Muscle layer of colon (tissue), 2 donors: ENCODE measurements around the gene SLCO1A2.
"Not testable (repeated sequence)": the region's sequence is repeated elsewhere in the genome, so short reads cannot be mapped to it uniquely, and the experiment has no call there.

Source experiments
- H3K27ac ChIP-seq: one replicate; pipeline ENCODE4 v1.7.0; 2013; ENCODE audit warnings: low read depth, mild to moderate bottlenecking, low read length, moderate library complexity
- H3K27me3 ChIP-seq, 2 donors: one replicate each; pipeline ENCODE4 v1.7.0; 2013; ENCODE audit warnings: low read length in 2 of 2, mild to moderate bottlenecking in 2 of 2; ENCODE audit not compliant: insufficient read depth in 2 of 2, control insufficient read depth in 1 of 2
- H3K36me3 ChIP-seq: one replicate; pipeline ENCODE4 v1.7.0; 2013; ENCODE audit warnings: mild to moderate bottlenecking, low read length; ENCODE audit not compliant: insufficient read depth
- H3K4me1 ChIP-seq: one replicate; pipeline ENCODE4 v1.7.0; 2013; ENCODE audit warnings: mild to moderate bottlenecking, low read length; ENCODE audit not compliant: insufficient read depth
- H3K4me3 ChIP-seq, 2 donors: one replicate each; pipeline ENCODE4 v1.7.0; 2013; ENCODE audit warnings: low read length in 2 of 2, low read depth in 1 of 2, mild to moderate bottlenecking in 1 of 2, moderate library complexity in 1 of 2
- H3K9ac ChIP-seq: one replicate; pipeline ENCODE4 v1.7.0; 2013; ENCODE audit warnings: low read length
- H3K9me3 ChIP-seq: one replicate; pipeline ENCODE4 v1.7.0; 2013; ENCODE audit warnings: mild to moderate bottlenecking, low read length
- donor health status: abdominal sarcoma.
- donor health status: Adenocarcinoma of cecum.

Gene SLCO1A2

GRCh38 chr12:21334771-21335325, at the start of gene SLCO1A2:
TSS of gene SLCO1A2 (minus strand) at chr12:21334917. CDS start at chr12:21334647, 270 bp downstream.
- Histone ChIP-seq H3K27ac (no peak within 1 kb of the TSS), H3K9me3 (no peaks in the 10 kb centered on the region), H3K4me3 (no peak within 1 kb of the TSS), H3K4me1 (no peaks in the 10 kb centered on the region), H3K36me3 (no peaks in the 10 kb centered on the region), H3K27me3 (no peaks in the 10 kb centered on the region), H3K9ac (no peak within 1 kb of the TSS)

- Histone ChIP-seq H3K27me3 (no peaks in the 10 kb centered on the region), H3K36me3 (no peaks in the 10 kb centered on the region), H3K4me3 (no peak overlapping the region), H3K27ac (no peak overlapping the region), H3K9ac (no peak overlapping the region), H3K4me1 (no peaks in the 10 kb centered on the region), H3K9me3 (no peaks in the 10 kb centered on the region)
These were observed 49.5 kb upstream of the SLCO1A2 start for GRCh38 chr12:21384261-21384660.

GRCh38 chr12:21381320-21381719, 46.6 kb upstream of the SLCO1A2 start:
- H3K4me1 ChIP-seq, H3K4me3 ChIP-seq, H3K9ac ChIP-seq, H3K27me3 ChIP-seq, H3K27ac ChIP-seq, H3K36me3 ChIP-seq, H3K9me3 ChIP-seq: not testable (repeated sequence)

- Histone ChIP-seq H3K27ac (no peak overlapping the region), H3K4me3 (no peak overlapping the region), H3K4me1 (no peaks in the 10 kb centered on the region), H3K36me3 (no peaks in the 10 kb centered on the region), H3K9me3 (no peaks in the 10 kb centered on the region), H3K9ac (no peak overlapping the region), H3K27me3 (no peaks in the 10 kb centered on the region)
These were observed 44.5 kb upstream of the SLCO1A2 start for GRCh38 chr12:21379218-21379617.

- Histone ChIP-seq H3K36me3 (no peaks in the 10 kb centered on the region), H3K9ac (no peak within 1 kb of the TSS), H3K27me3 (no peaks in the 10 kb centered on the region), H3K4me1 (no peaks in the 10 kb centered on the region), H3K4me3 (no peak within 1 kb of the TSS), H3K27ac (no peak within 1 kb of the TSS), H3K9me3 (no peaks in the 10 kb centered on the region)
These were observed 37.9 kb upstream of the SLCO1A2 start, which contains the start of gene IAPP for GRCh38 chr12:21372602-21373001. TSS of gene IAPP (plus strand) at chr12:21372902. CDS start at chr12:21373352, 450 bp downstream.

- no peaks in the 10 kb centered on the region for H3K4me1 ChIP-seq
- no peak overlapping the region for H3K27ac ChIP-seq
- no peak overlapping the region for H3K9ac ChIP-seq
- H3K36me3 ChIP-seq = no peaks in the 10 kb centered on the region
- H3K4me3 ChIP-seq = no peak overlapping the region
- no peaks in the 10 kb centered on the region for H3K27me3 ChIP-seq
- no peaks in the 10 kb centered on the region for H3K9me3 ChIP-seq
These were observed 36.2 kb upstream of the SLCO1A2 start for GRCh38 chr12:21370845-21371449.

- no peaks in the 10 kb centered on the region for H3K36me3 ChIP-seq
- H3K4me3 ChIP-seq = no peak overlapping the region
- H3K9ac ChIP-seq = no peak overlapping the region
- H3K4me1 ChIP-seq = no peaks in the 10 kb centered on the region
- H3K27ac ChIP-seq = no peak overlapping the region
- no peaks in the 10 kb centered on the region for H3K9me3 ChIP-seq
- no peaks in the 10 kb centered on the region for H3K27me3 ChIP-seq
These were observed 34.6 kb upstream of the SLCO1A2 start for GRCh38 chr12:21369141-21369980.

- not testable (repeated sequence) for H3K4me3 ChIP-seq, H3K27me3 ChIP-seq
These were observed 25.9 kb upstream of the SLCO1A2 start for GRCh38 chr12:21360632-21361031.

GRCh38 chr12:21354641-21355040, 19.9 kb upstream of the SLCO1A2 start:
- no peaks in the 10 kb centered on the region for H3K27me3 ChIP-seq
- H3K27ac ChIP-seq = no peak overlapping the region
- H3K9ac ChIP-seq = no peak overlapping the region
- H3K9me3 ChIP-seq = no peaks in the 10 kb centered on the region
- H3K36me3 ChIP-seq = no peaks in the 10 kb centered on the region
- no peaks in the 10 kb centered on the region for H3K4me1 ChIP-seq
- no peak overlapping the region for H3K4me3 ChIP-seq

More at GRCh38 chr12:21360632-21361031, 25.9 kb upstream of the SLCO1A2 start:
- not testable (repeated sequence) for H3K9me3 ChIP-seq, H3K27ac ChIP-seq, H3K9ac ChIP-seq, H3K36me3 ChIP-seq, H3K4me1 ChIP-seq

GRCh38 chr12:21353948-21354347, 19.2 kb upstream of the SLCO1A2 start:
- no peak overlapping the region for H3K4me3 ChIP-seq
- H3K4me1 ChIP-seq = no peaks in the 10 kb centered on the region
- no peaks in the 10 kb centered on the region for H3K9me3 ChIP-seq
- no peak overlapping the region for H3K27ac ChIP-seq
- no peaks in the 10 kb centered on the region for H3K27me3 ChIP-seq
- no peaks in the 10 kb centered on the region for H3K36me3 ChIP-seq
- H3K9ac ChIP-seq = no peak overlapping the region

- no peaks in the 10 kb centered on the region for H3K4me1 ChIP-seq
- no peaks in the 10 kb centered on the region for H3K9me3 ChIP-seq
- H3K27me3 ChIP-seq = no peaks in the 10 kb centered on the region
- no peaks in the 10 kb centered on the region for H3K36me3 ChIP-seq
- no peak overlapping the region for H3K27ac ChIP-seq
- no peak overlapping the region for H3K4me3 ChIP-seq
- H3K9ac ChIP-seq = no peak overlapping the region
These were observed 18.8 kb upstream of the SLCO1A2 start for GRCh38 chr12:21353487-21353886.
